ENCODE measurements around the gene KYNU. TPM values are rescaled to one million over a fixed set of nuclear protein-coding genes. Genes with fewer than 3 reads are reported as not detected.

The KYNU gene
- total and polyA plus RNA-seq, 2 of the 13 experiments (the other 11 are each of a cell fraction or from before 2014, with no cell fraction given) = 21.9 to 68.6 TPM

DNA sequence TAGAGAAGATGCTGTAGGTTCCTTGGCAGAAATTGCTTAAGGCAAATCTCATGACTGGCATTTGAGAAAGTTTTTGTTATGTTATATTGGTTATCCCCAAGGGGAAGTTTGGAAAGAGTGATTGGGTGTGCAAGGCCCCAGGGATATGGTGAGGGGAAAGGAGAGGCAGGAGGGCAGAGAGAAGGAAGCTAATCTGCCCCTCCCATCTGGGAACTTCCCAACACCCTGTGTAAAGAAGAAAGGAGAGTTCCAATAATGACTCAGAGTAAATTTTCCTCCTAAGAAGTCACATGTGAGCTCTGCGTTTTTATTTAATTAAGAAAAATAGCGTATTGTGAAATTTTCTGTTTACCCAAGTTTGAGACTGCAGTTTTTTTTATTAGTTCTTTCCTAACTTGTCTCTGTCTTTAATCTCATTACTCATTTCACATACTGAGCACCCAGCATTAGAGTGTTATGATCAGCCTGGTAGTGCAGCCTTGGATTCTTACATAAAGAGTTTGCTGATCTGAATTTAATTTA is 3.1 kb upstream of the KYNU start (continued):
- TF ChIP-seq CREM (IDR thresholded peaks at IDR 0.05) = peak; percentile 59; the same call in 1 of the 2 replicates
- TF ChIP-seq CREM (CRISPR knock-in tag; IDR thresholded peaks at IDR 0.05) = no peak
- TF ChIP-seq, protein P1, sequence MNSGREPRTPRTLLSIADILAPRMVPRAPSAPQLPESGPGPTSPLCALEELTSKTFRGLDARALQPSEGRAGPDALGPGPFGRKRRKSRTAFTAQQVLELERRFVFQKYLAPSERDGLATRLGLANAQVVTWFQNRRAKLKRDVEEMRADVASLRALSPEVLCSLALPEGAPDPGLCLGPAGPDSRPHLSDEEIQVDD (CRISPR knock-in tag; IDR thresholded peaks at IDR 0.05; ENCODE audit: borderline replicate concordance) = no peak
- TF ChIP-seq, protein P2, sequence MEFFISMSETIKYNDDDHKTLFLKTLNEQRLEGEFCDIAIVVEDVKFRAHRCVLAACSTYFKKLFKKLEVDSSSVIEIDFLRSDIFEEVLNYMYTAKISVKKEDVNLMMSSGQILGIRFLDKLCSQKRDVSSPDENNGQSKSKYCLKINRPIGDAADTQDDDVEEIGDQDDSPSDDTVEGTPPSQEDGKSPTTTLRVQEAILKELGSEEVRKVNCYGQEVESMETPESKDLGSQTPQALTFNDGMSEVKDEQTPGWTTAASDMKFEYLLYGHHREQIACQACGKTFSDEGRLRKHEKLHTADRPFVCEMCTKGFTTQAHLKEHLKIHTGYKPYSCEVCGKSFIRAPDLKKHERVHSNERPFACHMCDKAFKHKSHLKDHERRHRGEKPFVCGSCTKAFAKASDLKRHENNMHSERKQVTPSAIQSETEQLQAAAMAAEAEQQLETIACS (CRISPR knock-in tag; IDR thresholded peaks at IDR 0.05) = no peak
- TF ChIP-seq SNAPC5 (CRISPR knock-in tag; IDR thresholded peaks at IDR 0.05; ENCODE audit: borderline replicate concordance) = no peak
- TF ChIP-seq NR2F6 (IDR thresholded peaks at IDR 0.05) = peak; percentile 44
- peak; percentile 24; the same call in 1 of the 2 replicates for TF ChIP-seq NR2F6 (CRISPR knock-in tag; IDR thresholded peaks at IDR 0.05)
- no peak for TF ChIP-seq ZNF383 (CRISPR knock-in tag; IDR thresholded peaks at IDR 0.05; ENCODE audit: borderline replicate concordance)
- no peak for TF ChIP-seq KAT2B (IDR thresholded peaks at IDR 0.05; ENCODE audit: borderline replicate concordance, low read depth, low read length)
- TF ChIP-seq, protein P3, sequence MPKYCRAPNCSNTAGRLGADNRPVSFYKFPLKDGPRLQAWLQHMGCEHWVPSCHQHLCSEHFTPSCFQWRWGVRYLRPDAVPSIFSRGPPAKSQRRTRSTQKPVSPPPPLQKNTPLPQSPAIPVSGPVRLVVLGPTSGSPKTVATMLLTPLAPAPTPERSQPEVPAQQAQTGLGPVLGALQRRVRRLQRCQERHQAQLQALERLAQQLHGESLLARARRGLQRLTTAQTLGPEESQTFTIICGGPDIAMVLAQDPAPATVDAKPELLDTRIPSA (CRISPR knock-in tag; IDR thresholded peaks at IDR 0.05; ENCODE audit: borderline replicate concordance) = no peak
- TF ChIP-seq ZNF674 (CRISPR knock-in tag; IDR thresholded peaks at IDR 0.05; ENCODE audit: low read depth) = no peak
- no peak for TF ChIP-seq YEATS4 (CRISPR knock-in tag; IDR thresholded peaks at IDR 0.05; ENCODE audit: borderline replicate concordance)
- 0 out of 2 replicates have a peak, but pooled peaks have one; percentile 42 for TF ChIP-seq ZNF503 (CRISPR knock-in tag; IDR thresholded peaks at IDR 0.05)
- TF ChIP-seq ZNF619 (CRISPR knock-in tag; IDR thresholded peaks at IDR 0.05) = no peak
- no peak for TF ChIP-seq ZFP36L2 (CRISPR knock-in tag; IDR thresholded peaks at IDR 0.05)
- TF ChIP-seq ZNF101 (CRISPR knock-in tag; IDR thresholded peaks at IDR 0.05; ENCODE audit: borderline replicate concordance, low read depth) = no peak
- 0 out of 2 replicates have a peak, but pooled peaks have one; percentile 18 for TF ChIP-seq ZFP1 (CRISPR knock-in tag; IDR thresholded peaks at IDR 0.05)
- TF ChIP-seq ZBTB25 (CRISPR knock-in tag; IDR thresholded peaks at IDR 0.05) = 0 out of 2 replicates have a peak, but pooled peaks have one; percentile 18
- TF ChIP-seq BHLHE40 (IDR thresholded peaks at IDR 0.05; ENCODE audit: low read length) = peak; percentile 85
- no peak for TF ChIP-seq TEF (CRISPR knock-in tag; IDR thresholded peaks at IDR 0.05)
- no peak for TF ChIP-seq SKIL (CRISPR knock-in tag; IDR thresholded peaks at IDR 0.05; ENCODE audit: borderline replicate concordance)
- TF ChIP-seq ZNF670 (CRISPR knock-in tag; IDR thresholded peaks at IDR 0.05; ENCODE audit: borderline replicate concordance) = no peak
- 0 out of 2 replicates have a peak, but pooled peaks have one; percentile 16 for TF ChIP-seq MED13 (CRISPR knock-in tag; IDR thresholded peaks at IDR 0.05)

Measured in HepG2 (cell line).